Esophagus squamous epithelium (tissue), 5 donors: ENCODE data around the gene ASMTL. TPM values are rescaled to one million over a fixed set of nuclear protein-coding genes. Genes with fewer than 3 reads are reported as not detected.

Experiments
- DNase-seq: peaks from one replicate; lab custom pipeline; 2025; lab: John Stamatoyannopoulos, UW
- H3K27ac ChIP-seq, 4 donors: fragments of 200-600 bp; sonication (generic); one replicate each; pipeline ENCODE4 v1.5.1; 2016 to 2019; ENCODE audit warnings: mild to moderate bottlenecking in 1 of 4
- H3K27me3 ChIP-seq, 4 donors: fragments of 200-600 bp; sonication (generic); 1 replicate in 3 of 4; 2 replicates in 1 of 4; pipeline versions ENCODE4 v1.5.1 to v1.6.0; 2017 to 2021; ENCODE audit warnings: antibody characterized with exemption in 1 of 4
- H3K36me3 ChIP-seq, 3 donors: fragments of 200-600 bp; sonication (generic); one replicate each; pipeline ENCODE4 v1.5.1; 2016 to 2019
- H3K4me1 ChIP-seq, 3 donors: fragments of 200-600 bp; sonication (generic); one replicate each; pipeline ENCODE4 v1.5.1; 2017 to 2019
- H3K4me3 ChIP-seq, 4 donors: fragments of 200-600 bp; sonication (generic); 1 replicate in 3 of 4; 2 replicates in 1 of 4; pipeline ENCODE4 v1.5.1; 2016 to 2019; ENCODE audit warnings: mild to moderate bottlenecking in 2 of 4, moderate library complexity in 1 of 4
- H3K9me3 ChIP-seq, 3 donors: fragments of 200-600 bp; sonication (generic); one replicate each; pipeline ENCODE4 v1.5.1; 2016 to 2019
- CTCF ChIP-seq, 6 experiments: fragments of 450-650 bp in 4 of 6; fragments of 200-600 bp in 2 of 6; sonication (generic) in 2 of 6; IDR thresholded peaks; one replicate each; pipeline ENCODE4 v1.5.1; 2016 to 2019; ENCODE audit warnings: antibody characterized with exemption in 6 of 6, mild to moderate bottlenecking in 4 of 6, moderate library complexity in 4 of 6
- POLR2A ChIP-seq, 4 donors: fragments of 450-650 bp; IDR thresholded peaks; one replicate each; pipeline ENCODE4 v1.6.1; 2017; ENCODE audit warnings: antibody characterized with exemption in 4 of 4, mild to moderate bottlenecking in 4 of 4, moderate library complexity in 3 of 4
- WGBS, 2 donors: methylation state at CpG; one replicate each; pipeline ENCODE4 v1.1.5; 2018; 5-methylcytosine and 5-hydroxymethylcytosine counted together
- intact Hi-C: fragments of 100-400 bp; cut with DNase I; formaldehyde crosslinking; loops from one replicate; pipeline ENCODE4 v1.15.0; 2022
- total RNA-seq, 4 donors: library from RNA; depleted of rRNA; stranded (reverse); fragments of >200 nt; gene quantifications; one replicate each; pipeline ENCODE4 v1.1.0, GENCODE V29; 2016
- donor health status: DM: yes; HTN: yes; CAD: no.

ASMTL gene
- total RNA-seq, 4 donors from 2014 or later: 4.4 to 21.4 (median 11.1) TPM

DNA sequence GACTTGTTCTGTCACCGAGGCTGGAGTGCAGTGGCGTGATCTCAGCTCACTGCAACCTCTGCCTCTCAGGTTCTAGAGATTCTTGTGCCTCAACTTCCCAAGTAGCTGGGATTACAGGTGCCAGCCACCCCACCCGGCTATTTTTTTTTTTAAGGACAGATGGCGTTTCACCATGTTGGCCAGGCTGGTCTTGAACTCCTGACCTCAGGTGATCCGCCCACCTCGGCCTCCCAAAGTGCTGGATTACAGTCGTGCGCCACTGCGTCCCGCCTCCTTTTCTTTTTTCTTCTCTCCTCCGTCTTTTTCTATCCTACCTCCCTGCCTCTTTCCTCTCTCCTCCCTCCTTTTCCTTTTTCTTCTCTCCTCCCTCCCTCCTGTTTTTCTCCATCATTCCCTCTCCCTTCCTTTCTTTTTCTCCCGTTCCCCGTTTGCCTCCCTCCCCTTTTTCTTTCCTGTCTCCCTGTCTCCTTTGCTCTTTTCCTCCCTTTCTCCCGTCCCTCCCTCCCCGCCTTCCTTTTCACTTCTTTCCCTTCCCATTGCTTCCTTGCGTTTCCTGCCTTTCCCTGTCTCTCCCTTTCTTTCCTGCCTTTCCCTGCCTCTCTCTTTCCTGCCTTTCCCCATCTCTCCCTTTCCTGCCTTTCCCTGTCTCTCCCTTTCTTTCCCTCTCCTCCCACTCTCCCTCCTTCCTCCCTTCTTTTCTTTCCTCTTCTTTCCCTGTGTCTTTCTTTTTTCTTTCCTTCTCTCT lies 58.7 kb downstream of the ASMTL start:
- intact Hi-C loops: no loop called here
- no peaks in the 10 kb centered on the region for H3K27me3 ChIP-seq
- no peaks in the 10 kb centered on the region for H3K9me3 ChIP-seq
- H3K36me3 ChIP-seq: peaks cover 11 to 51% (median 13%) of the 10 kb centered on the region in 3 donors
- peaks cover 24 to 48% (median 27%) of the 10 kb centered on the region in 3 donors for H3K4me1 ChIP-seq
- TF ChIP-seq CTCF (IDR thresholded peaks at IDR 0.05) (no peak), POLR2A (IDR thresholded peaks at IDR 0.05) (no peak)
- WGBS, 2 donors: 61 to 66% methylated on average over 15 to 16 of the region's 16 CpGs
- no peak for DNase-seq
- H3K27ac ChIP-seq: peak overlapping the region in 2 of 4 donors; percentile 94 to 100
- H3K4me3 ChIP-seq: no peak overlapping the region

GRCh38 chrX:1392376-1393068 lies 60.2 kb downstream of the ASMTL start:
- DNase-seq: no peak
- H3K9me3 ChIP-seq: no peaks in the 10 kb centered on the region
- TF ChIP-seq POLR2A (IDR thresholded peaks at IDR 0.05) (no peak), CTCF (IDR thresholded peaks at IDR 0.05) (no peak)
- intact Hi-C loops: no loop called here
- H3K36me3 ChIP-seq: peaks cover 25 to 55% (median 26%) of the 10 kb centered on the region in 3 donors
- WGBS, 2 donors: 0% methylated on average over 24 of the region's 76 CpGs; no CpG with 5 or more reads in 1 of the 2 donors
- peak overlapping the region; percentile 95 to 100 (median 99) for H3K4me3 ChIP-seq
- H3K27ac ChIP-seq: peak overlapping the region; percentile 94 to 100 (median 98)
- H3K27me3 ChIP-seq: no peaks in the 10 kb centered on the region
- H3K4me1 ChIP-seq: peaks cover 27 to 63% (median 29%) of the 10 kb centered on the region in 3 donors

- intact Hi-C loops: no loop called here
- Histone ChIP-seq H3K4me1 (peaks cover 27 to 70% (median 29%) of the 10 kb centered on the region in 3 donors), H3K4me3 (peak within 1 kb of the TSS; percentile 95 to 100 (median 99)), H3K27ac (peak within 1 kb of the TSS; percentile 97 to 100 (median 98)), H3K36me3 (peaks cover 32 to 55% (median 33%) of the 10 kb centered on the region in 3 donors), H3K9me3 (no peaks in the 10 kb centered on the region), H3K27me3 (no peaks in the 10 kb centered on the region)
- WGBS, 2 donors: 0% methylated on average over 19 of the region's 90 CpGs; no CpG with 5 or more reads in 1 of the 2 donors
- TF ChIP-seq POLR2A (IDR thresholded peaks at IDR 0.05) (peak in 3 of 4 donors; percentile 62 to 95 (median 95)), CTCF (IDR thresholded peaks at IDR 0.05) (peak in 2 of 6 experiments; percentile 9 to 31)
- DNase-seq: no peak
Observed at GRCh38 chrX:1391707-1392375, 60.9 kb downstream of the ASMTL start, which contains the start of gene SLC25A6. SLC25A6 (minus strand) TSS chrX:1392113; CDS start chrX:1392009, 104 bp downstream.

DNA sequence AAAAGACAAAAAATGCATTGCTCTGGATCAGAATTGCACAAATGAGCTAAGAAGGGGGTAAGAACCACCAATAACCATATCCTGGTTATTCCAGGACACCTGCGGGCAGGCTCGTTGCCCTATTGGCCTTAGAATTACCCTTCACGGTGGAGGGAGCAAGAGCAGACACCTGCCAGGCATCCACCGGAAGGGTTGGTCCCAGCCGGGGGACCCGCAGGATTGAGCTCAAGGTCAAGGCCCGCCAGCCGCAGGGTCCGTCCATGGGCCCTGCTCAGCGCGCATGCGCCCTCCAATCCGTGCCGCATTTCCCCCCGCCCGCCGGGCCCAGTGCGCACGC lies 61.4 kb downstream of the ASMTL start:
- Histone ChIP-seq H3K27ac (peak overlapping the region; percentile 97 to 100 (median 98)), H3K4me1 (peaks cover 27 to 70% (median 29%) of the 10 kb centered on the region in 3 donors), H3K4me3 (peak overlapping the region; percentile 95 to 100 (median 99)), H3K27me3 (no peaks in the 10 kb centered on the region), H3K36me3 (peaks cover 37 to 57% (median 38%) of the 10 kb centered on the region in 3 donors), H3K9me3 (no peaks in the 10 kb centered on the region)
- intact Hi-C loops: no loop called here
- no peak for TF ChIP-seq CTCF (IDR thresholded peaks at IDR 0.05)
- TF ChIP-seq POLR2A (IDR thresholded peaks at IDR 0.05): no peak
- 0% methylated on average over 2 to 3 of the region's 19 CpGs for WGBS, 2 donors
- no peak for DNase-seq
